Activated CD4-positive, alpha-beta T cell treated with anti-CD3 and anti-CD28 coated beads for 36 hours (primary cell): ENCODE measurements around the gene OGFRL1. TPM values are rescaled to one million over a fixed set of nuclear protein-coding genes. Genes with fewer than 3 reads are reported as not detected.

Experiments used
- ATAC-seq: fragments of 200-7000 bp; cut with Tn5 transposase; one replicate; pipeline ENCODE4 v1.10.0; 2021; ENCODE audit warnings: mild to moderate bottlenecking, moderate library complexity
- CTCF ChIA-PET: fragments of 350-600 bp; sonication (Branson Sonifier 250); formaldehyde crosslinking; loops from one replicate; lab custom pipeline; 2021; ENCODE audit warnings: antibody characterized with exemption; lab: Charles Lee
- POLR2A ChIA-PET: fragments of 350-600 bp; sonication (Branson Sonifier 250); formaldehyde crosslinking; loops from one replicate; lab custom pipeline; 2021; ENCODE audit warnings: antibody characterized with exemption, inconsistent platforms; lab: Charles Lee
- DNase-seq: peaks from one replicate; pipeline ENCODE4 v3.0.0-alpha.2; 2020
- H3K27ac Mint-ChIP-seq: one replicate; pipeline ENCODE4 v1.8.0; 2021; ENCODE audit warnings: mixed read lengths
- H3K27me3 Mint-ChIP-seq: one replicate; pipeline ENCODE4 v1.8.0; 2021; ENCODE audit warnings: mixed read lengths
- H3K36me3 Mint-ChIP-seq: one replicate; pipeline ENCODE4 v1.8.0; 2021; ENCODE audit warnings: low read depth, mixed read lengths
- H3K4me1 Mint-ChIP-seq: one replicate; pipeline ENCODE4 v1.8.0; 2021; ENCODE audit warnings: mixed read lengths
- H3K4me3 Mint-ChIP-seq: one replicate; pipeline ENCODE4 v1.8.0; 2021; ENCODE audit warnings: mild to moderate bottlenecking, moderate library complexity, mixed read lengths
- H3K9me3 Mint-ChIP-seq: one replicate; pipeline ENCODE4 v1.8.0; 2021; ENCODE audit warnings: low read depth, mixed read lengths
- intact Hi-C, 2 experiments: fragments of 100-400 bp; cut with DNase I in 1 of 2; cut with micrococcal nuclease in 1 of 2; formaldehyde crosslinking; loops; one replicate each; pipeline versions ENCODE4 v1.14.2 to v1.15.1; 2022 to 2024; cut with DNase I, micrococcal nuclease
- total RNA-seq, 2 experiments: library from RNA; stranded (reverse); gene quantifications; one replicate each; pipeline ENCODE4 v1.2.3, GENCODE V29; 2021

Gene OGFRL1
- 1 to 10 TPM; 4.0 to 4.3 TPM for total RNA-seq

- H3K4me1 Mint-ChIP-seq: peaks cover 28% of the 10 kb centered on the region
- ATAC-seq (peak; percentile 91), DNase-seq (peak; percentile 82)
- H3K27ac Mint-ChIP-seq: peak within 1 kb of the TSS; percentile 52
- POLR2A ChIA-PET: interaction anchor here (0.5 to 1.0 kb wide), 3 partner anchors 9 to 25 kb away, joined by 3 read pairs; no protein-coding TSS in a partner anchor
- no peaks in the 10 kb centered on the region for H3K36me3 Mint-ChIP-seq
- no peaks in the 10 kb centered on the region for H3K27me3 Mint-ChIP-seq
- intact Hi-C loops: loop anchor here in 1 of 2 experiments (1.0 to 5.0 kb wide), 3 partner anchors 60 to 876 kb away; partner anchors contain the start of genes FAM135A and SMAP1
- no peaks in the 10 kb centered on the region for H3K9me3 Mint-ChIP-seq
- peak within 1 kb of the TSS; percentile 73 for H3K4me3 Mint-ChIP-seq
- CTCF ChIA-PET: interaction anchor here (0.6 to 1.1 kb wide), 5 partner anchors 8 to 245 kb away, joined by 3 to 5 read pairs (median 3); no protein-coding TSS in a partner anchor
These were observed at the start of gene OGFRL1 for GRCh38 chr6:71288228-71289038. OGFRL1 (plus strand) TSS chr6:71288811; CDS start chr6:71288937, 126 bp downstream.

- H3K36me3 Mint-ChIP-seq: no peaks in the 10 kb centered on the region
- H3K27ac Mint-ChIP-seq: no peak overlapping the region
- peaks cover 3% of the 10 kb centered on the region for H3K27me3 Mint-ChIP-seq
- no peaks in the 10 kb centered on the region for H3K9me3 Mint-ChIP-seq
- intact Hi-C loops: no loop called here
- CTCF ChIA-PET: interaction anchor here (1.2 kb wide), 1 partner anchor 37 kb away, joined by 3 read pairs; no protein-coding TSS in a partner anchor
- ATAC-seq (no peak), DNase-seq (no peak)
- H3K4me1 Mint-ChIP-seq: no peaks in the 10 kb centered on the region
- POLR2A ChIA-PET: no interaction called here
- H3K4me3 Mint-ChIP-seq: no peak overlapping the region
These were observed 48.9 kb upstream of the OGFRL1 start for GRCh38 chr6:71239694-71240093.

GRCh38 chr6:71245265-71246049 lies 43.2 kb upstream of the OGFRL1 start:
- ATAC-seq (no peak), DNase-seq (no peak)
- POLR2A ChIA-PET: no interaction called here
- H3K27me3 Mint-ChIP-seq: peaks cover 2% of the 10 kb centered on the region
- no peaks in the 10 kb centered on the region for H3K36me3 Mint-ChIP-seq
- H3K27ac Mint-ChIP-seq: no peak overlapping the region
- intact Hi-C loops: no loop called here
- CTCF ChIA-PET: interaction anchor here (0.7 to 1.0 kb wide), 2 partner anchors 351 to 354 kb away, joined by 4 to 5 read pairs; no protein-coding TSS in a partner anchor
- no peak overlapping the region for H3K4me3 Mint-ChIP-seq
- peaks cover 3% of the 10 kb centered on the region for H3K4me1 Mint-ChIP-seq
- no peaks in the 10 kb centered on the region for H3K9me3 Mint-ChIP-seq

GRCh38 chr6:71246596-71246995 lies 42.0 kb upstream of the OGFRL1 start:
- intact Hi-C loops: no loop called here
- H3K27me3 Mint-ChIP-seq: peaks cover 2% of the 10 kb centered on the region
- H3K4me3 Mint-ChIP-seq: no peak overlapping the region
- no peaks in the 10 kb centered on the region for H3K9me3 Mint-ChIP-seq
- ChIA-PET CTCF (no interaction called here), POLR2A (no interaction called here)
- no peak for ATAC-seq
- no peak for DNase-seq
- H3K4me1 Mint-ChIP-seq: peaks cover 3% of the 10 kb centered on the region
- no peaks in the 10 kb centered on the region for H3K36me3 Mint-ChIP-seq
- H3K27ac Mint-ChIP-seq: no peak overlapping the region

- DNase-seq: no peak
- intact Hi-C loops: no loop called here
- H3K4me1 Mint-ChIP-seq: peaks cover 3% of the 10 kb centered on the region
- H3K4me3 Mint-ChIP-seq: no peak overlapping the region
- ChIA-PET POLR2A (no interaction called here), CTCF (no interaction called here)
- no peak overlapping the region for H3K27ac Mint-ChIP-seq
- H3K9me3 Mint-ChIP-seq: no peaks in the 10 kb centered on the region
- peaks cover 2% of the 10 kb centered on the region for H3K27me3 Mint-ChIP-seq
- no peaks in the 10 kb centered on the region for H3K36me3 Mint-ChIP-seq
- peak; percentile 57 for ATAC-seq
These were observed 40.3 kb upstream of the OGFRL1 start for GRCh38 chr6:71248306-71248765.

- H3K4me3 Mint-ChIP-seq: no peak overlapping the region
- no peak for ATAC-seq
These were observed 39.6 kb upstream of the OGFRL1 start for GRCh38 chr6:71248878-71249544.

GRCh38 chr6:71250099-71250602 lies 38.5 kb upstream of the OGFRL1 start:
- Mint-ChIP-seq H3K36me3 (no peaks in the 10 kb centered on the region), H3K4me3 (no peak overlapping the region), H3K27me3 (peaks cover 2% of the 10 kb centered on the region), H3K27ac (no peak overlapping the region), H3K4me1 (peaks cover 3% of the 10 kb centered on the region), H3K9me3 (no peaks in the 10 kb centered on the region)
- no peak for DNase-seq
- intact Hi-C loops: no loop called here
- POLR2A ChIA-PET: no interaction called here
- CTCF ChIA-PET: interaction anchor here (0.6 to 0.9 kb wide), 2 partner anchors 9 to 15 kb away, joined by 3 read pairs; no protein-coding TSS in a partner anchor
- ATAC-seq: no peak

More at GRCh38 chr6:71248878-71249544, 39.6 kb upstream of the OGFRL1 start:
- Mint-ChIP-seq H3K27ac (no peak overlapping the region), H3K4me1 (peaks cover 3% of the 10 kb centered on the region), H3K27me3 (peaks cover 2% of the 10 kb centered on the region), H3K9me3 (no peaks in the 10 kb centered on the region), H3K36me3 (no peaks in the 10 kb centered on the region)
- ChIA-PET POLR2A (no interaction called here), CTCF (no interaction called here)
- intact Hi-C loops: no loop called here
- DNase-seq: no peak

- CTCF ChIA-PET: no interaction called here
These were observed 36.2 kb upstream of the OGFRL1 start for GRCh38 chr6:71252410-71252809.

GRCh38 chr6:71252960-71253359 lies 35.7 kb upstream of the OGFRL1 start:
- Mint-ChIP-seq H3K27me3 (no peaks in the 10 kb centered on the region), H3K27ac (no peak overlapping the region), H3K9me3 (no peaks in the 10 kb centered on the region), H3K4me3 (no peak overlapping the region), H3K36me3 (no peaks in the 10 kb centered on the region), H3K4me1 (peaks cover 3% of the 10 kb centered on the region)
- no peak for DNase-seq
- CTCF ChIA-PET: no interaction called here
- POLR2A ChIA-PET: no interaction called here
- intact Hi-C loops: no loop called here
- ATAC-seq: no peak

More at GRCh38 chr6:71252410-71252809, 36.2 kb upstream of the OGFRL1 start:
- Mint-ChIP-seq H3K9me3 (no peaks in the 10 kb centered on the region), H3K4me1 (peaks cover 3% of the 10 kb centered on the region), H3K27ac (no peak overlapping the region), H3K27me3 (no peaks in the 10 kb centered on the region), H3K36me3 (no peaks in the 10 kb centered on the region), H3K4me3 (no peak overlapping the region)
- ATAC-seq: no peak
- intact Hi-C loops: no loop called here
- POLR2A ChIA-PET: no interaction called here
- DNase-seq: no peak

GRCh38 chr6:71254323-71254722 lies 34.3 kb upstream of the OGFRL1 start:
- ATAC-seq: no peak
- ChIA-PET POLR2A (no interaction called here), CTCF (interaction anchor here (1.2 kb wide), 1 partner anchor 39 kb away, joined by 3 read pairs; no protein-coding TSS in a partner anchor)
- Mint-ChIP-seq H3K4me1 (peaks cover 3% of the 10 kb centered on the region), H3K36me3 (no peaks in the 10 kb centered on the region), H3K9me3 (no peaks in the 10 kb centered on the region), H3K4me3 (no peak overlapping the region), H3K27ac (no peak overlapping the region), H3K27me3 (no peaks in the 10 kb centered on the region)
- intact Hi-C loops: no loop called here
- no peak for DNase-seq
